ENCODE measurements around the gene GANC. TPM values are rescaled to one million over a fixed set of nuclear protein-coding genes. Genes with fewer than 3 reads are reported as not detected.

GANC gene
- total and polyA plus RNA-seq, 2 donors (not counting 1 experiment from before 2014, with no cell fraction given): 15.1 to 24.6 TPM

DNA sequence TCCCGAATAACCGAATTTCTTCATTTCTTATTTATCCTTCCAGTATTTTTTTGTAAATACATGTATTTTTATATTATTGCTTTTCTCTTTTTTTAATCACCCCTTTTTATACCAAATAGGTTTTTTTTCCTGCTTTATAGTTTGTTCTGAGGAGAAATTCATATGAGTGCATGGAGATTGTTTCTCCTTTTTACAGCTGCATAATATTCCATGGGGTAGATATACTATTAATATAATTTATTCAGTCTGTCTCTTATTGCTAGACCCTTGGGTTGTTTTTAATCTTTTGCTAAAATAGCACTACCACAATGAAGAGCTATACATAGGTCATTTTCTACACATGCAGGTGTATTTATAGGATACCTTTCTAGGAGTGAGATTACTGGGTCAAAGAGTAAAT is 3.8 kb downstream of the GANC start:
- Histone ChIP-seq H3K36me3 (ENCODE audit: control insufficient read depth, insufficient read depth, low read length) (peaks cover 4% of the 10 kb centered on the region), H3K27ac (ENCODE audit: insufficient read depth, low read length) (no peak overlapping the region), H3K27me3 (ENCODE audit: control insufficient read depth, insufficient read depth, low read length) (no peaks in the 10 kb centered on the region), H3K9me3 (ENCODE audit: control insufficient read depth, insufficient read depth, low read depth, low read length) (no peaks in the 10 kb centered on the region), H3K4me1 (ENCODE audit: control insufficient read depth, extremely low read depth, insufficient read depth, low read length) (no peaks in the 10 kb centered on the region), H4K20me1 (ENCODE audit: control insufficient read depth, extremely low read depth, insufficient read depth, low read length) (no peaks in the 10 kb centered on the region), H3K4me2 (ENCODE audit: extremely low read depth, insufficient read depth, low read length) (no peak overlapping the region), H3K4me3 (replicated peaks in 1 of 4; ENCODE audit: control extremely low read depth in 1 of 4, insufficient read depth in 1 of 4, low read depth in 3 of 4, low read length in 4 of 4) (no peak overlapping the region), H2AFZ (ENCODE audit: low read length) (no peak overlapping the region), H3K79me2 (ENCODE audit: control insufficient read depth, insufficient read depth, low read length) (peaks cover 21% of the 10 kb centered on the region), H3K9ac (ENCODE audit: insufficient read depth, low read length) (no peak overlapping the region)
- no peak for TF ChIP-seq EZH2 (IDR thresholded peaks at IDR 0.05; ENCODE audit: low read length, missing control alignments)
- TF ChIP-seq, protein P1, sequence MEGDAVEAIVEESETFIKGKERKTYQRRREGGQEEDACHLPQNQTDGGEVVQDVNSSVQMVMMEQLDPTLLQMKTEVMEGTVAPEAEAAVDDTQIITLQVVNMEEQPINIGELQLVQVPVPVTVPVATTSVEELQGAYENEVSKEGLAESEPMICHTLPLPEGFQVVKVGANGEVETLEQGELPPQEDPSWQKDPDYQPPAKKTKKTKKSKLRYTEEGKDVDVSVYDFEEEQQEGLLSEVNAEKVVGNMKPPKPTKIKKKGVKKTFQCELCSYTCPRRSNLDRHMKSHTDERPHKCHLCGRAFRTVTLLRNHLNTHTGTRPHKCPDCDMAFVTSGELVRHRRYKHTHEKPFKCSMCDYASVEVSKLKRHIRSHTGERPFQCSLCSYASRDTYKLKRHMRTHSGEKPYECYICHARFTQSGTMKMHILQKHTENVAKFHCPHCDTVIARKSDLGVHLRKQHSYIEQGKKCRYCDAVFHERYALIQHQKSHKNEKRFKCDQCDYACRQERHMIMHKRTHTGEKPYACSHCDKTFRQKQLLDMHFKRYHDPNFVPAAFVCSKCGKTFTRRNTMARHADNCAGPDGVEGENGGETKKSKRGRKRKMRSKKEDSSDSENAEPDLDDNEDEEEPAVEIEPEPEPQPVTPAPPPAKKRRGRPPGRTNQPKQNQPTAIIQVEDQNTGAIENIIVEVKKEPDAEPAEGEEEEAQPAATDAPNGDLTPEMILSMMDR (conservative IDR thresholded peaks at IDR 0.05 in 1 of 2, IDR thresholded peaks at IDR 0.05 in 1 of 2; ENCODE audit: low read depth in 1 of 2, low read length in 2 of 2): no peak
- no peak for DNase-seq (ENCODE audit: low read depth in 2 of 2)

DNA sequence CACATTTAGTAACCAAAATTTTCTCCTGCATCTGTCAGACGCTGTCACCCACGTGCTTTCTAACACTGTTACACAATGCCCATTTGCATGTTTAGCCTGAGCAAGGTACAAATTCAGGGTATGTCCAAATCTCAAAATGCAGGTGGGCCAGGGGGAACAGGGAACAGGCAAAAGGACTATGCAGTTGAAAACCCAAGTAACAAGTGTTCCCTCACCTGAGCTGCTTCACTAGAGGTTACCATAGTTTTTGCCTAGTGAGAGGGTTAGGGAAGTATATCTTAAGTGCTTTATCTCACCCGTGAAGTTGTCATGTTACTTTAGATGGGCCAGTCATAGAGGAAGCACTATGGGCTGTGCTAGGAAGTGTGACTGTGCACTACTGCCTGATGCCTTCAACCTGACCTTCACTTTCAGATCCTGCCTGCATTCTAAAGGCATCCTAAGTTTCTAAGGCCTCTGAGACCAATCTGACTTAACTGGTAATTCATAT is 6.3 kb downstream of the GANC start:
- no peak overlapping the region for H3K27ac ChIP-seq (ENCODE audit: insufficient read depth, low read length)
- no peak overlapping the region for H3K4me3 ChIP-seq (replicated peaks in 1 of 4; ENCODE audit: control extremely low read depth in 1 of 4, insufficient read depth in 1 of 4, low read depth in 3 of 4, low read length in 4 of 4)
- H3K27me3 ChIP-seq (ENCODE audit: control insufficient read depth, insufficient read depth, low read length): no peaks in the 10 kb centered on the region
- no peaks in the 10 kb centered on the region for H3K9me3 ChIP-seq (ENCODE audit: control insufficient read depth, insufficient read depth, low read depth, low read length)
- no peak overlapping the region for H3K9ac ChIP-seq (ENCODE audit: insufficient read depth, low read length)
- TF ChIP-seq EZH2 (IDR thresholded peaks at IDR 0.05; ENCODE audit: low read length, missing control alignments): no peak
- H3K36me3 ChIP-seq (ENCODE audit: control insufficient read depth, insufficient read depth, low read length): peaks cover 4% of the 10 kb centered on the region
- no peak for DNase-seq (ENCODE audit: low read depth in 2 of 2)
- no peaks in the 10 kb centered on the region for H3K4me1 ChIP-seq (ENCODE audit: control insufficient read depth, extremely low read depth, insufficient read depth, low read length)
- H2AFZ ChIP-seq (ENCODE audit: low read length): no peak overlapping the region
- peaks cover 11% of the 10 kb centered on the region for H3K79me2 ChIP-seq (ENCODE audit: control insufficient read depth, insufficient read depth, low read length)
- no peak overlapping the region for H3K4me2 ChIP-seq (ENCODE audit: extremely low read depth, insufficient read depth, low read length)
- no peaks in the 10 kb centered on the region for H4K20me1 ChIP-seq (ENCODE audit: control insufficient read depth, extremely low read depth, insufficient read depth, low read length)

DNA sequence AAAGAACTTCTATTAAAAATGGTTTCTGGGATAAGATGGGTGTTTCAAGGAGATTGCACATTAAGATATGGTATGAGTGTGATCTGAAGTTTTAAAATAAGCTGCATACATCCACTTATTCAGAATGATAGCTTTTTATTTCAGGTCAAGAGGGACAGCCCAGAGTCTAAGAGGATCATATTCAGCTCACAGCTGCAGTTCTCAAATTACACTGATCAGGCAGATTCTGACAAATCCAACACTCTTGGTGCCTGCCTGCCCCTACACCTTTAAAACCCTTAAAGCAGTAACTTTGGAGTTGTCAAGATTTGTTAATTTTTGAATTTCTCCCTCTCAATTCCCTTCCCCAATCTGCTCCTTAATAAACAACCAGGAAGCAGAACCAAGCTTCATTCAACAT is 9.3 kb downstream of the GANC start:
- TF ChIP-seq, protein P1 (conservative IDR thresholded peaks at IDR 0.05 in 1 of 2, IDR thresholded peaks at IDR 0.05 in 1 of 2; ENCODE audit: low read depth in 1 of 2, low read length in 2 of 2): no peak
- TF ChIP-seq EZH2 (IDR thresholded peaks at IDR 0.05; ENCODE audit: low read length, missing control alignments): no peak
- Histone ChIP-seq H3K4me2 (ENCODE audit: extremely low read depth, insufficient read depth, low read length) (no peak overlapping the region), H3K27ac (ENCODE audit: insufficient read depth, low read length) (no peak overlapping the region)

More for the DNA sequence above, 9.3 kb downstream of the GANC start:
- peaks cover 4% of the 10 kb centered on the region for H3K36me3 ChIP-seq (ENCODE audit: control insufficient read depth, insufficient read depth, low read length)
- no peak overlapping the region for H3K9ac ChIP-seq (ENCODE audit: insufficient read depth, low read length)
- H3K4me3 ChIP-seq (replicated peaks in 1 of 4; ENCODE audit: control extremely low read depth in 1 of 4, insufficient read depth in 1 of 4, low read depth in 3 of 4, low read length in 4 of 4): no peak overlapping the region
- H3K4me1 ChIP-seq (ENCODE audit: control insufficient read depth, extremely low read depth, insufficient read depth, low read length): peaks cover 7% of the 10 kb centered on the region
- no peaks in the 10 kb centered on the region for H3K27me3 ChIP-seq (ENCODE audit: control insufficient read depth, insufficient read depth, low read length)
- H3K9me3 ChIP-seq (ENCODE audit: control insufficient read depth, insufficient read depth, low read depth, low read length): no peaks in the 10 kb centered on the region
- no peaks in the 10 kb centered on the region for H4K20me1 ChIP-seq (ENCODE audit: control insufficient read depth, extremely low read depth, insufficient read depth, low read length)
- no peak for DNase-seq (ENCODE audit: low read depth in 2 of 2)
- no peaks in the 10 kb centered on the region for H3K79me2 ChIP-seq (ENCODE audit: control insufficient read depth, insufficient read depth, low read length)
- no peak overlapping the region for H2AFZ ChIP-seq (ENCODE audit: low read length)
